K562 (cell line): ENCODE measurements around the gene KDM4C. TPM values are rescaled to one million over a fixed set of nuclear protein-coding genes. Genes with fewer than 3 reads are reported as not detected.

Experiments used
- ATAC-seq: fragments of 200-7000 bp; cut with Tn5 transposase; 3 replicates; pipeline ENCODE4 v1.9.1; 2020; ENCODE audit warnings: moderate library complexity
- BruUV-seq: library from RNA; stranded (reverse); fragments of 400-500 nt; replicated peaks from 2 replicates; lab custom pipeline; 2021; lab: Mats Ljungman, UMichigan
- CTCF ChIA-PET: fragments of 300-600 bp; formaldehyde crosslinking; extraction: SDS; loops from one replicate; lab custom pipeline; 2021; ENCODE audit warnings: low intra/inter-chr PET ratio; lab: Yijun Ruan, JAX
- POLR2A ChIA-PET: fragments of 300-600, 350-650 bp; sonication (Branson Sonifier 250); formaldehyde crosslinking; extraction: SDS; loops from one replicate; lab custom pipeline; 2021; ENCODE audit warnings: antibody characterized with exemption, inconsistent platforms; lab: Yijun Ruan, JAX
- DNase-seq, 4 experiments: peaks; one replicate each; pipeline versions ENCODE4 v3.0.0 to v3.0.0-alpha.2; 2011 to 2018; ENCODE audit warnings: low spot score in 3 of 4, mixed read lengths in 3 of 4; ENCODE audit errors: extremely low read depth in 1 of 4
- FAIRE-seq: peaks from 2 replicates; lab custom pipeline; 2011; peaks lifted over from hg19 to GRCh38; lab: Jason Lieb, UNC
- H2AFZ ChIP-seq: 2 replicates; pipeline ENCODE4 v1.6.0; 2011; ENCODE audit warnings: low read depth, low read length, control low read depth, inconsistent platforms
- H3K27ac ChIP-seq: fragments of 200-600 bp; 3 replicates; pipeline ENCODE4 v1.8.0; 2011; ENCODE audit warnings: low read depth, mild to moderate bottlenecking, control low read depth, inconsistent platforms, low read length, moderate library complexity, mixed read lengths; ENCODE audit errors: extremely low read depth
- H3K27me3 ChIP-seq, 2 experiments: fragments of 300-600 bp in 1 of 2; 2 replicates in 1 of 2; 3 replicates in 1 of 2; pipeline versions ENCODE4 v1.6.0 to v1.8.0; 2011; ENCODE audit warnings: inconsistent platforms in 2 of 2, low read length in 2 of 2, mild to moderate bottlenecking in 1 of 2, mixed read lengths in 1 of 2, moderate library complexity in 1 of 2; ENCODE audit not compliant: control insufficient read depth in 2 of 2, insufficient read depth in 2 of 2
- H3K36me3 ChIP-seq: fragments of 300-600 bp; 3 replicates; pipeline ENCODE4 v1.8.0; 2011; ENCODE audit warnings: mild to moderate bottlenecking, low read length, inconsistent platforms; ENCODE audit not compliant: control insufficient read depth, insufficient read depth
- H3K4me1 ChIP-seq, 2 experiments: fragments of 200-600 bp in 1 of 2; replicated peaks in 1 of 2; 2 replicates in 1 of 2; 3 replicates in 1 of 2; pipeline versions ENCODE4 v1.5.1 to v1.8.0; 2011; ENCODE audit warnings: inconsistent platforms in 2 of 2, low read length in 2 of 2, mild to moderate bottlenecking in 1 of 2, mixed read lengths in 1 of 2, moderate library complexity in 1 of 2; ENCODE audit not compliant: control insufficient read depth in 2 of 2, insufficient read depth in 2 of 2
- H3K4me2 ChIP-seq: 2 replicates; pipeline ENCODE4 v1.6.1; 2011; ENCODE audit warnings: low read length, control low read depth, inconsistent platforms, mixed read lengths; ENCODE audit not compliant: insufficient read depth
- H3K4me3 ChIP-seq: fragments of 200-600 bp; sonication (generic), shearing (Covaris generic); 2 replicates; pipeline ENCODE4 v1.5.1; 2016; ENCODE audit warnings: control low read depth, inconsistent platforms
- H3K79me2 ChIP-seq: fragments of 200-600 bp; 3 replicates; pipeline ENCODE4 v1.8.0; 2011; ENCODE audit warnings: low read length, inconsistent platforms; ENCODE audit not compliant: control insufficient read depth, insufficient read depth
- H3K9ac ChIP-seq, 2 experiments: 2 replicates each; pipeline versions ENCODE4 v1.6.0 to v1.6.1; 2011; ENCODE audit warnings: low read depth in 2 of 2, low read length in 2 of 2, control low read depth in 1 of 2, inconsistent platforms in 1 of 2, mild to moderate bottlenecking in 1 of 2, mixed read lengths in 1 of 2; ENCODE audit not compliant: insufficient read depth in 1 of 2
- H3K9me1 ChIP-seq: one replicate; pipeline ENCODE4 v1.6.0; 2011; ENCODE audit warnings: inconsistent platforms, mild to moderate bottlenecking, low read length, moderate library complexity; ENCODE audit not compliant: control insufficient read depth, insufficient read depth
- H3K9me3 ChIP-seq: replicated peaks from 2 replicates; pipeline ENCODE4 v1.5.1; 2011; ENCODE audit warnings: low read depth, low read length, inconsistent platforms; ENCODE audit not compliant: control insufficient read depth, insufficient read depth
- H4K20me1 ChIP-seq: replicated peaks from 2 replicates; pipeline ENCODE4 v1.6.1; 2011; ENCODE audit warnings: low read length, inconsistent platforms, mixed read lengths; ENCODE audit not compliant: control insufficient read depth, insufficient read depth
- CHD1 ChIP-seq: fragments of 200-600 bp; sonication (generic); IDR thresholded peaks from one replicate; pipeline ENCODE4 v1.6.1; 2012; ENCODE audit warnings: mild to moderate bottlenecking, moderate library complexity, low read length, inconsistent platforms
- E4F1 ChIP-seq: fragments of 250-450 bp; sonication (Bioruptor Pico); IDR thresholded peaks from 2 replicates; pipeline ENCODE4 v1.5.0; 2021; ENCODE audit warnings: mild to moderate bottlenecking, borderline replicate concordance
- ELF1 ChIP-seq: fragments of 200-800 bp; sonication (Bioruptor generic); IDR thresholded peaks from 2 replicates; pipeline ENCODE4 v1.6.1; 2016; ENCODE audit warnings: missing genetic modification characterization, missing compliant biosample characterization
- JUNB ChIP-seq: fragments of 450-650 bp; formaldehyde crosslinking; conservative IDR thresholded peaks from 2 replicates; pipeline ENCODE4 v1.4.0; 2020; ENCODE audit warnings: mild to moderate bottlenecking
- NFIX ChIP-seq: fragments of 250-450 bp; sonication (Bioruptor Pico); IDR thresholded peaks from 2 replicates; pipeline ENCODE4 v1.4.0; 2020; ENCODE audit warnings: low read depth, mild to moderate bottlenecking, moderate library complexity
- NRF1 ChIP-seq, 2 experiments: fragments of 450-650 bp; IDR thresholded peaks in 1 of 2; conservative IDR thresholded peaks in 1 of 2; 2 replicates each; pipeline ENCODE4 v1.6.1; 2014; ENCODE audit warnings: mild to moderate bottlenecking in 2 of 2
- RCOR1 ChIP-seq, 2 experiments: IDR thresholded peaks; 2 replicates each; pipeline ENCODE4 v1.6.1; 2012; ENCODE audit warnings: low read depth in 2 of 2, low read length in 2 of 2, borderline replicate concordance in 1 of 2, improper control_type of control experiment in 1 of 2
- THRB ChIP-seq: fragments of 450-650 bp; formaldehyde crosslinking; conservative IDR thresholded peaks from 2 replicates; pipeline ENCODE4 v1.4.0; 2022; ENCODE audit warnings: mild to moderate bottlenecking, missing genetic modification characterization
- USF2 ChIP-seq: sonication (generic); formaldehyde crosslinking; IDR thresholded peaks from 2 replicates; pipeline ENCODE4 v1.5.0; 2020; ENCODE audit warnings: missing genetic modification reagents
- XRCC5 ChIP-seq: fragments of 200-400 bp; formaldehyde crosslinking; IDR thresholded peaks from 2 replicates; pipeline ENCODE4 v1.6.1; 2017; ENCODE audit warnings: low read depth, mild to moderate bottlenecking, low read length
- ZMIZ1 ChIP-seq, 2 experiments: fragments of 150-350 bp in 1 of 2; IDR thresholded peaks; 2 replicates each; pipeline ENCODE4 v1.6.1; 2012 to 2016; ENCODE audit warnings: low read depth in 2 of 2, low read length in 2 of 2, mild to moderate bottlenecking in 1 of 2, moderate library complexity in 1 of 2
- ZNF766 ChIP-seq: fragments of 200-800 bp; sonication (Bioruptor generic); conservative IDR thresholded peaks from 2 replicates; pipeline ENCODE4 v1.6.1; 2016; ENCODE audit warnings: missing genetic modification characterization, missing compliant biosample characterization
- WGBS: fragments of 100-300 bp; shearing (Covaris generic); methylation state at CpG from one replicate; pipeline ENCODE4 v1.1.6; 2016; ENCODE audit warnings: low coverage, mixed read lengths; ENCODE audit not compliant: insufficient coverage; ENCODE audit errors: missing lambda C conversion rate; 5-methylcytosine and 5-hydroxymethylcytosine counted together
- in situ Hi-C: fragments of 300-500 bp; cut with MboI; formaldehyde crosslinking; loops from 4 replicates; pipeline ENCODE4 v1.15.0; 2018; ENCODE audit warnings: inconsistent platforms, mixed read lengths
- intact Hi-C: fragments of 100-400 bp; cut with micrococcal nuclease; formaldehyde crosslinking; loops from 2 replicates; pipeline ENCODE4 v1.14.2; 2022
- polyA plus RNA-seq, 8 experiments: library from polyadenylated mRNA; depleted of rRNA in 4 of 8; stranded (reverse) in 5 of 8; unstranded in 3 of 8; fragments of >200 nt; fragmentation: Nextera tagmentation in 2 of 8; fragmentation: Illumina TruSeq in 1 of 8; extraction: Ambion mirVana in 2 of 8; extraction: Trizol in 1 of 8; gene quantifications; 2 replicates each; pipeline versions ENCODE4 v1.2.1 to v1.2.3, GENCODE V29; 2011 to 2014; ENCODE audit warnings: inconsistent platforms in 1 of 8, missing spikeins in 1 of 8
- total RNA-seq, 7 experiments: library from RNA; depleted of rRNA in 6 of 7; stranded (reverse); fragments of >200 nt in 6 of 7; fragmentation: Illumina TruSeq in 2 of 7; extraction: Trizol in 2 of 7; gene quantifications; 2 replicates each; pipeline versions ENCODE4 v1.2.1 to v1.2.3, GENCODE V29; 2011 to 2021; ENCODE audit warnings: low replicate concordance in 1 of 7

Gene KDM4C
- total and polyA plus RNA-seq, 9 of the 15 experiments (the other 6 are each of a cell fraction or from before 2014, with no cell fraction given) = 5.4 to 17.0 (median 12.6) TPM

- TF ChIP-seq NFIX (CRISPR knock-in tag) = no peak
- TF ChIP-seq RCOR1 (IDR thresholded peaks at IDR 0.05; ENCODE audit: borderline replicate concordance in 1 of 2, low read depth in 2 of 2, low read length in 2 of 2) = no peak
Observed at GRCh38 chr9:6930827-6931226, 173.1 kb downstream of the KDM4C start (continued).

GRCh38 chr9:6931913-6932312, 174.1 kb downstream of the KDM4C start:
- peak overlapping the region; percentile 73 for H3K4me2 ChIP-seq
- H3K9me1 ChIP-seq = no peaks in the 10 kb centered on the region
- H3K4me1 ChIP-seq = peaks cover 7 to 52% of the 10 kb centered on the region in 2 experiments; a peak in 4 of 5 replicates
- H3K27ac ChIP-seq = peak overlapping the region; percentile 86
- POLR2A ChIA-PET = interaction anchor here (0.6 to 1.3 kb wide), 3 partner anchors 9 to 238 kb away, joined by 3 to 5 read pairs (median 4); no protein-coding TSS in a partner anchor
- intact Hi-C loops (no loop called here), in situ Hi-C loops (no loop called here)
- ATAC-seq (peak; percentile 92), DNase-seq (peak; percentile 48 to 88 (median 63)), FAIRE-seq (peak; percentile 94)
- no peak overlapping the region; the same call in 1 of the 2 replicates for H3K4me3 ChIP-seq
- no peaks in the 10 kb centered on the region for H4K20me1 ChIP-seq
- no peaks in the 10 kb centered on the region for H3K36me3 ChIP-seq
- peak overlapping the region; percentile 72; the same call in 1 of the 2 replicates for H2AFZ ChIP-seq
- 5% methylated on average over 4 of the region's 4 CpGs for WGBS
- no TSS peak for BruUV-seq
- no peaks in the 10 kb centered on the region for H3K27me3 ChIP-seq
- CTCF ChIA-PET = interaction anchor here (0.5 kb wide), 1 partner anchor 250 kb away, joined by 6 read pairs; no protein-coding TSS in a partner anchor
- H3K79me2 ChIP-seq = peaks cover 16% of the 10 kb centered on the region; the same call in 2 of the 3 replicates
- H3K9me3 ChIP-seq = no peaks in the 10 kb centered on the region; the same call in 1 of the 2 replicates
- H3K9ac ChIP-seq = peak overlapping the region in 1 of 2 experiments; percentile 69; a peak in 3 of 4 replicates
- TF ChIP-seq ELF1 (no peak), XRCC5 (no peak), NRF1 (conservative IDR thresholded peaks at IDR 0.05 in 1 of 2, IDR thresholded peaks at IDR 0.05 in 1 of 2) (no peak), USF2 (CRISPR knock-in tag) (no peak), E4F1 (no peak), ZMIZ1 (IDR thresholded peaks at IDR 0.05; ENCODE audit: low read depth in 2 of 2, low read length in 2 of 2) (no peak), THRB (CRISPR knock-in tag) (no peak), ZNF766 (CRISPR knock-in tag) (no peak), JUNB (CRISPR knock-in tag) (no peak), CHD1 (no peak)
